ENCODE data around the gene PIGM. TPM values are rescaled to one million over a fixed set of nuclear protein-coding genes. Genes with fewer than 3 reads are reported as not detected.

The PIGM gene
- total and polyA plus RNA-seq, 2 of the 13 experiments (the other 11 are each of a cell fraction or from before 2014, with no cell fraction given): 3.4 to 4.6 TPM

- DNase-seq (ENCODE audit: low spot score) (no peak), ATAC-seq (no peak), FAIRE-seq (no peak)
- no TSS peak for BruUV-seq (replicated peaks)
- 0% methylated on average over 2 of the region's 2 CpGs for WGBS (ENCODE audit: low lambda C conversion rate)
- no peaks in the 10 kb centered on the region for H3K79me2 ChIP-seq (ENCODE audit: insufficient read depth, low read length)
- H3K27ac ChIP-seq (ENCODE audit: extremely low read length, insufficient read depth, low read length): no peak overlapping the region
- no peaks in the 10 kb centered on the region for H4K20me1 ChIP-seq (ENCODE audit: insufficient read depth, low read length)
- H3K9ac ChIP-seq (ENCODE audit: insufficient read depth, low read depth, low read length): no peak overlapping the region
- no peaks in the 10 kb centered on the region for H3K9me3 ChIP-seq (ENCODE audit: low read length)
- H3K36me3 ChIP-seq (replicated peaks in 1 of 2; ENCODE audit: control insufficient read depth in 1 of 2, insufficient read depth in 2 of 2, low read length in 2 of 2): no peaks in the 10 kb centered on the region
- POLR2A ChIA-PET: no interaction called here
- TF ChIP-seq MXI1 (IDR thresholded peaks at IDR 0.05; ENCODE audit: borderline replicate concordance, low read depth, low read length): no peak
- TF ChIP-seq, protein P1, sequence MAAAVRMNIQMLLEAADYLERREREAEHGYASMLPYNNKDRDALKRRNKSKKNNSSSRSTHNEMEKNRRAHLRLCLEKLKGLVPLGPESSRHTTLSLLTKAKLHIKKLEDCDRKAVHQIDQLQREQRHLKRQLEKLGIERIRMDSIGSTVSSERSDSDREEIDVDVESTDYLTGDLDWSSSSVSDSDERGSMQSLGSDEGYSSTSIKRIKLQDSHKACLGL (CRISPR knock-in tag; IDR thresholded peaks at IDR 0.05): no peak
- no peak for TF ChIP-seq ZSCAN25 (CRISPR knock-in tag; IDR thresholded peaks at IDR 0.05)
- CTCF ChIA-PET (ENCODE audit: low intra/inter-chr PET ratio, low total read pairs): no interaction called here
- H3K4me1 ChIP-seq (ENCODE audit: insufficient read depth, low read length): no peaks in the 10 kb centered on the region
- H2AFZ ChIP-seq (ENCODE audit: low read length): no peak overlapping the region
- in situ Hi-C loops (cut with HindIII; ENCODE audit: extremely low pct_ligation_motif_present, low pct_unique_long_range_greater_than_20kb) (no loop called here), intact Hi-C loops (cut with micrococcal nuclease; ENCODE audit: unreplicated experiment) (no loop called here)
- no peak overlapping the region for H3K4me2 ChIP-seq (ENCODE audit: low read depth, low read length)
- peaks cover 2 to 10% of the 10 kb centered on the region in 2 experiments; a peak in 1 of 5 replicates for H3K27me3 ChIP-seq (ENCODE audit: control insufficient read depth in 1 of 2, insufficient read depth in 2 of 2, low read length in 2 of 2)
- no peak overlapping the region for H3K4me3 ChIP-seq (replicated peaks in 1 of 3; ENCODE audit: insufficient read depth in 1 of 3, low read depth in 2 of 3, low read length in 3 of 3)
Observed at GRCh38 chr1:159978107-159978398, 53.7 kb downstream of the PIGM start.

DNA sequence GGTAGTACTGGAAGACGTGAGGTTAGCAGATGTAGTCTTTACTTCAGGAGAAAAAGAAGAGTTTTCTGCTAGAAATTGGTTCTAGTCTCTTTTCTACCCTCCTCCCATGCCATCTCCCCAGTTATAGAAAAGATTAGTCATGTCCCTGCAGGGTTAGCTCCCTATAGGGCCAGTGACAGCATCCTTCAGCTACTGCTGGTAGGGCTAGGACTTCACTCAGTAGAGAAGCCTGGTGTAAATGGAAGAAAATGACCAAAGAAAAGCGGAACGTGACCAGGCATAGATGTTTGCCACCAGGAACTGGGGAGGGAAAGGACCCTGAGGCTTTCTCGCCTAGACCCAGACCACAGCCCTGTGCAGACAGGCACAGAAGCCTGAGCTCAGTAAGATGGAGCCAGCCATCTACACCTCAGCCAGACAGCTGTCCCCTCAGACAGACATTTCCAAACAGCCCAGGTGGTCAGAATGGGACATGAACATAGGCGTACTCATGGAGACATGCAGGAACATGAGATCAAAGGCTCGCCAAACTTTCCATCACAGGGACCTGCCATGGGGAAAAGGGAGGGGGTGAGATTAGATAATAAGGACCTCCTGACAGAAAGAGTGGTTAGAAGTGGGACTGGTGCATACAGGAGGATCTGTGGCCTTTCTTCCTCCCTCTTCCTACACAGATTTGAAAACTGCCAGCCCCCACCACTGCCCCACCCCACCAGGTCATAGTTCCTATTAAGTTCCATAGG is 54.3 kb downstream of the PIGM start:
- Histone ChIP-seq H3K4me1 (ENCODE audit: insufficient read depth, low read length) (peaks cover under 1% of the 10 kb centered on the region; the same call in 1 of the 2 replicates), H3K9me3 (ENCODE audit: low read length) (no peaks in the 10 kb centered on the region), H3K4me2 (ENCODE audit: low read depth, low read length) (no peak overlapping the region), H3K36me3 (replicated peaks in 1 of 2; ENCODE audit: control insufficient read depth in 1 of 2, insufficient read depth in 2 of 2, low read length in 2 of 2) (no peaks in the 10 kb centered on the region), H3K4me3 (replicated peaks in 1 of 3; ENCODE audit: insufficient read depth in 1 of 3, low read depth in 2 of 3, low read length in 3 of 3) (no peak overlapping the region), H2AFZ (ENCODE audit: low read length) (no peak overlapping the region), H3K9ac (ENCODE audit: insufficient read depth, low read depth, low read length) (no peak overlapping the region), H4K20me1 (ENCODE audit: insufficient read depth, low read length) (no peaks in the 10 kb centered on the region), H3K27me3 (ENCODE audit: control insufficient read depth in 1 of 2, insufficient read depth in 2 of 2, low read length in 2 of 2) (peaks cover 2 to 10% of the 10 kb centered on the region in 2 experiments; a peak in 1 of 5 replicates), H3K79me2 (ENCODE audit: insufficient read depth, low read length) (no peaks in the 10 kb centered on the region), H3K27ac (ENCODE audit: extremely low read length, insufficient read depth, low read length) (no peak overlapping the region)
- CTCF ChIA-PET (ENCODE audit: low intra/inter-chr PET ratio, low total read pairs): no interaction called here
- WGBS (ENCODE audit: low lambda C conversion rate): 35% methylated on average over 6 of the region's 6 CpGs
- no TSS peak for BruUV-seq (replicated peaks)
- DNase-seq (ENCODE audit: low spot score): no peak
- no peak for FAIRE-seq
- POLR2A ChIA-PET: no interaction called here
- in situ Hi-C loops (cut with HindIII; ENCODE audit: extremely low pct_ligation_motif_present, low pct_unique_long_range_greater_than_20kb) (no loop called here), intact Hi-C loops (cut with micrococcal nuclease; ENCODE audit: unreplicated experiment) (no loop called here)
- ATAC-seq: no peak
- TF ChIP-seq E2F2 (CRISPR knock-in tag; IDR thresholded peaks at IDR 0.05; ENCODE audit: borderline replicate concordance) (no peak), ZNF784 (CRISPR knock-in tag; IDR thresholded peaks at IDR 0.05; ENCODE audit: borderline replicate concordance) (no peak), MAF1 (CRISPR knock-in tag; IDR thresholded peaks at IDR 0.05; ENCODE audit: borderline replicate concordance) (no peak), REXO4 (CRISPR knock-in tag; IDR thresholded peaks at IDR 0.05; ENCODE audit: borderline replicate concordance) (no peak), RNF2 (conservative IDR thresholded peaks at IDR 0.05; ENCODE audit: low read depth) (no peak), KDM1A (CRISPR knock-in tag; IDR thresholded peaks at IDR 0.05) (no peak), NR2C2 (CRISPR knock-in tag; IDR thresholded peaks at IDR 0.05; ENCODE audit: borderline replicate concordance) (no peak), PRPF4 (IDR thresholded peaks at IDR 0.05; ENCODE audit: low read depth, low read length, poor library complexity, severe bottlenecking) (no peak), ZNF335 (CRISPR knock-in tag; IDR thresholded peaks at IDR 0.05) (no peak), ATF7 (IDR thresholded peaks at IDR 0.05) (no peak), ATF7 (CRISPR knock-in tag; IDR thresholded peaks at IDR 0.05) (no peak)
- TF ChIP-seq, protein P2, sequence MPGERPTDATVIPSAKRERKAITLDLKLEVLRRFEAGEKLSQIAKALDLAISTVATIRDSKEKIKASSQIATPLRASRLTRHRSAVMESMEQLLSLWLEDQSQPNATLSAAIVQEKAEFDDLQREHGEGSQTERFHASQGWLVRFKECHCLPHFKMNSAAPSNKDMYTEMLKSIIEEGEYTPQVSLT (CRISPR knock-in tag; IDR thresholded peaks at IDR 0.05; ENCODE audit: borderline replicate concordance, low read depth): no peak
- TF ChIP-seq, protein P3, sequence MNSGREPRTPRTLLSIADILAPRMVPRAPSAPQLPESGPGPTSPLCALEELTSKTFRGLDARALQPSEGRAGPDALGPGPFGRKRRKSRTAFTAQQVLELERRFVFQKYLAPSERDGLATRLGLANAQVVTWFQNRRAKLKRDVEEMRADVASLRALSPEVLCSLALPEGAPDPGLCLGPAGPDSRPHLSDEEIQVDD (CRISPR knock-in tag; IDR thresholded peaks at IDR 0.05; ENCODE audit: borderline replicate concordance): no peak
